Fibroblast of lung (primary cell): Measurements from ENCODE around the gene MIER2. TPM values are rescaled to one million over a fixed set of nuclear protein-coding genes. Genes with fewer than 3 reads are reported as not detected.
"Not testable (repeated sequence)": the region's sequence is repeated elsewhere in the genome, so short reads cannot be mapped to it uniquely, and the experiment has no call there.

Experiments used
- DNase-seq, 2 donors: peaks; one replicate each; pipeline versions ENCODE4 v3.0.0 to v3.0.0-alpha.2; 2010; ENCODE audit warnings: low read depth in 2 of 2
- H2AFZ ChIP-seq: 2 replicates; pipeline ENCODE4 v1.5.1; 2012; ENCODE audit warnings: low read length, control low read depth, inconsistent platforms
- H3K27ac ChIP-seq: 2 replicates; pipeline ENCODE4 v1.5.1; 2011; ENCODE audit warnings: low read length, control low read depth; ENCODE audit not compliant: insufficient read depth
- H3K27me3 ChIP-seq: 2 replicates; pipeline ENCODE4 v1.5.1; 2011; ENCODE audit warnings: mild to moderate bottlenecking, low read length; ENCODE audit not compliant: control insufficient read depth, insufficient read depth
- H3K36me3 ChIP-seq: 2 replicates; pipeline ENCODE4 v1.5.1; 2011; ENCODE audit warnings: low read length; ENCODE audit not compliant: control insufficient read depth, insufficient read depth
- H3K4me1 ChIP-seq: 2 replicates; pipeline ENCODE4 v1.5.1; 2011; ENCODE audit warnings: low read length; ENCODE audit not compliant: control insufficient read depth, insufficient read depth; ENCODE audit errors: extremely low read depth
- H3K4me2 ChIP-seq: 2 replicates; pipeline ENCODE4 v1.5.1; 2011; ENCODE audit warnings: low read length, control low read depth; ENCODE audit not compliant: insufficient read depth; ENCODE audit errors: extremely low read depth
- H3K4me3 ChIP-seq, 4 experiments: fragments of 200-600 bp in 1 of 4; sonication (generic) in 1 of 4; replicated peaks in 1 of 4; 2 replicates each; pipeline ENCODE4 v1.5.1; 2011 to 2016; ENCODE audit warnings: low read length in 4 of 4, low read depth in 3 of 4, mild to moderate bottlenecking in 3 of 4, control low read depth in 2 of 4, inconsistent platforms in 1 of 4, mixed read lengths in 1 of 4; ENCODE audit not compliant: insufficient read depth in 1 of 4; ENCODE audit errors: control extremely low read depth in 1 of 4
- H3K79me2 ChIP-seq: 2 replicates; pipeline ENCODE4 v1.5.1; 2012; ENCODE audit warnings: mild to moderate bottlenecking, low read length, inconsistent platforms; ENCODE audit not compliant: control insufficient read depth, insufficient read depth
- H3K9ac ChIP-seq: 2 replicates; pipeline ENCODE4 v1.5.1; 2011; ENCODE audit warnings: mild to moderate bottlenecking, low read length, control low read depth; ENCODE audit not compliant: insufficient read depth
- H3K9me3 ChIP-seq: 2 replicates; pipeline ENCODE4 v1.5.1; 2012; ENCODE audit warnings: low read depth, low read length; ENCODE audit not compliant: control insufficient read depth, insufficient read depth
- H4K20me1 ChIP-seq: 2 replicates; pipeline ENCODE4 v1.5.1; 2011; ENCODE audit warnings: low read length; ENCODE audit not compliant: control insufficient read depth, insufficient read depth; ENCODE audit errors: extremely low read depth
- CTCF ChIP-seq, 2 donors: IDR thresholded peaks in 1 of 2; conservative IDR thresholded peaks in 1 of 2; 1 replicate in 1 of 2; 2 replicates in 1 of 2; pipeline ENCODE4 v1.5.1; 2011 to 2012; ENCODE audit warnings: low read length in 2 of 2, control low read depth in 1 of 2, inconsistent platforms in 1 of 2, low read depth in 1 of 2, mild to moderate bottlenecking in 1 of 2
- EZH2 ChIP-seq: IDR thresholded peaks from 2 replicates; pipeline ENCODE4 v1.5.1; 2012; ENCODE audit warnings: low read length, control low read depth, mild to moderate bottlenecking; ENCODE audit errors: missing control alignments
- polyA plus RNA-seq, 2 donors: library from polyadenylated mRNA; depleted of rRNA in 1 of 2; stranded (reverse) in 1 of 2; unstranded in 1 of 2; fragments of >200 nt; gene quantifications; 2 replicates each; pipeline ENCODE4 v1.2.1, GENCODE V29; 2011 to 2012; ENCODE audit warnings: missing spikeins in 1 of 2
- total RNA-seq: library from RNA; depleted of rRNA; stranded (reverse); fragments of >200 nt; gene quantifications from 2 replicates; pipeline ENCODE4 v1.2.1, GENCODE V29; 2014

Gene MIER2
- total and polyA plus RNA-seq, 2 donors (not counting 1 experiment from before 2014, with no cell fraction given), result 13.7 to 20.6 TPM

DNA sequence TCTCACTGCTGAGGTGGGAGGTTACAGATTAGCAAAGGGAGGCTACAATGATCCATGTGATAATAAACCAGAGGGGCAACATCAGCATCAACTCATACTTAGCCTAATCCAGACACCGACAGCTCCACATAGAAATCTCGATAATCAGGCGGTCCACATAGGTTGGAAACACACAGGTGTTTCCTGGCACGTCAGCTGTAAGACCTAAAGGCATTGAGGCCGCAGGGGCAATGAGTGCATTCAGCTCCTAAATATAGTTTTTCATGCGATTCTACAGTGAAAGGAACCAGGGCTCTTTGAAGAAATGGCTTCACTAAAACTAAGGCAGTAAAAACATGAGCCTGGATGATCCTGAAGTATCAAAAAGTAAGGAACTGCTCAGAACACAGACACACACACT lies 72.7 kb downstream of the MIER2 start:
- Histone ChIP-seq H3K36me3 (no peaks in the 10 kb centered on the region), H2AFZ (no peak overlapping the region), H3K27me3 (no peaks in the 10 kb centered on the region), H3K4me2 (no peak overlapping the region), H3K9me3 (no peaks in the 10 kb centered on the region), H3K4me3 (no peak overlapping the region), H3K79me2 (no peaks in the 10 kb centered on the region), H3K27ac (no peak overlapping the region), H4K20me1 (no peaks in the 10 kb centered on the region), H3K9ac (no peak overlapping the region), H3K4me1 (no peaks in the 10 kb centered on the region)
- TF ChIP-seq EZH2 (no peak), CTCF (conservative IDR thresholded peaks at IDR 0.05 in 1 of 2, IDR thresholded peaks at IDR 0.05 in 1 of 2; ENCODE audit: low read depth in 1 of 2, low read length in 2 of 2) (no peak)
- no peak for DNase-seq

DNA sequence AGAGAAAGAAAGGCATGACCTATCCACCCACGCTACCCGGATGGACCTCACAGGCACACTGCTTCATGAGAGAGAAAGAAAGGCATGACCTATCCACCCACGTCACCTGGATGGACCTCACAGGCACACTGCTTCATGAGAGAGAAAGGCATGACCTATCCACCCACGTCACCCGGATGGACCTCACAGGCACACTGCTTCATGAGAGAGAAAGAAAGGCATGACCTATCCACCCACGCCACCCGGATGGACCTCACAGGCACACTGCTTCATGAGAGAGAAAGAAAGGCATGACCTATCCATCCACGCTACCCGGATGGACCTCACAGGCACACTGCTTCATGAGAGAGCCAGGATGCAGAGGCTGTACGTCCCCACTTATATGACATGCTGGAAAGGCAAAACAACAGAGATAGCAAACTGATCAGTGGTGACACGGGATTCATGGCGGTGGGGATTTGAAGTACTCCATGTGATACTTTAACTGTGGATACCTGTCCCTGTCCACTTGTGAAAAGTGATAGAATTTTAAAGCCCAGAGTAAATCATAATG lies 73.8 kb downstream of the MIER2 start:
- H3K27ac ChIP-seq, H3K27me3 ChIP-seq, H3K79me2 ChIP-seq, H4K20me1 ChIP-seq, H3K4me3 ChIP-seq, H3K4me2 ChIP-seq, H3K9ac ChIP-seq, H3K9me3 ChIP-seq, H3K36me3 ChIP-seq, H3K4me1 ChIP-seq, DNase-seq, H2AFZ ChIP-seq: not testable (repeated sequence)

DNA sequence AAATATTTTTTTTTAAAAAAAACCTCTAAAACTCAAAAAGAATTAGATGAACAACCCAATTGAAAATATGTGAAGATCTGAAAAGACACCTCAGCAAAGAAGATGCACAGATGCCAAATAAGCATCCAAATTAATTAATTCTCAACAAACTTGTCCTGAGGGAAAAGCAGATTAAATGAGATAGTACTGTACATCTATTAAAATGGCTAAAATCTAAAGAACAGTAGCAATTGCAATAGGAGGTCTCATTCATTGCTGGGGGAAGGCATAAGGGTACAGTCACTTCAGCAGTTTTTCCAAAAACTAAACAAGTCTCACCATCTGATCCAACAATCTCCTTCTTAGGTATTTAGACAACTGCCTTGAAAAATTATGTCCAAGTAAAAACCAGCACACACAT lies 75.4 kb downstream of the MIER2 start:
- Histone ChIP-seq H3K4me3 (no peak overlapping the region), H3K4me1 (no peaks in the 10 kb centered on the region), H3K9me3 (no peaks in the 10 kb centered on the region), H2AFZ (no peak overlapping the region), H3K9ac (no peak overlapping the region), H3K27ac (no peak overlapping the region), H3K79me2 (no peaks in the 10 kb centered on the region), H3K27me3 (no peaks in the 10 kb centered on the region), H3K4me2 (no peak overlapping the region), H4K20me1 (no peaks in the 10 kb centered on the region), H3K36me3 (no peaks in the 10 kb centered on the region)
- DNase-seq, result no peak
- TF ChIP-seq EZH2 (no peak), CTCF (conservative IDR thresholded peaks at IDR 0.05 in 1 of 2, IDR thresholded peaks at IDR 0.05 in 1 of 2; ENCODE audit: low read depth in 1 of 2, low read length in 2 of 2) (no peak)
